Stimulated activated CD8-positive, alpha-beta memory T cell treated with anti-CD3 and anti-CD28 coated beads, Interleukin-12 subunit alpha, Interleukin-12 subunit beta, amount 100 ng/mL, for 4 hours (primary cell): Measurements from ENCODE around the gene ADGRG1.

Experiments used
- DNase-seq: peaks from one replicate; pipeline ENCODE4 v3.0.0-alpha.2; 2020; ENCODE audit warnings: low read depth

The ADGRG1 gene

DNA sequence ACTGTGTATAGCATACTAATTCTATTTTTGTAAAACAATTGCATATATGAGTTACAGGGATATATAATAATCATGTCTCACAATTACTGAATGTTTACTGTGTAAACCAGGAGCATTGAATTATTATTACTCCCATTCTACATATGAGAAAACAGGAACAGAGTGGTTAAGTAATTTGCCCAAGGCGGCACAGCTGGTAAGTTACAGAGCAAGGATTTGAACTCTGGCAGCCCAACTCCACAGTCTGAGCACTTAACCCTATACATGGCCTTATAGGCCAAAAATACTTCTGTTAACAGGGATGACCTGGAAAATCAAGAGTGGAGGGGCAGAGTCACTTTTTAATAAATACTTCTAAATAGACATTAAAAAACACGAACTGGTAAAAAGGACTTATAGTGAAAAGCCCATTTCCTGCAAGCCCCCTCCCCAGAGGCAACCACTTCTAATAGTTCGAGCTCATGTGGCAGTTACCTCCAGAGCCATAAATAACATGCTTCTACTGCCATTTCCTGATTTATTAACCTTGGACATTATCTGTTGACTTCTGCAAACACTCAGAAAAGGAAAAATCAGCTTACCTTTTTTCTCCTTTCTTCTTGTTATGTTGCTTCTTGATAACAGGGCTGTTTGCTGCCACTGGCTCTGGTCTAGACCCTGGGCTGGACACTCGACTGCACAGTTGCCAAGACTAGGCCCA is 22.1 kb upstream of the ADGRG1 start:
- no peak for DNase-seq

DNA sequence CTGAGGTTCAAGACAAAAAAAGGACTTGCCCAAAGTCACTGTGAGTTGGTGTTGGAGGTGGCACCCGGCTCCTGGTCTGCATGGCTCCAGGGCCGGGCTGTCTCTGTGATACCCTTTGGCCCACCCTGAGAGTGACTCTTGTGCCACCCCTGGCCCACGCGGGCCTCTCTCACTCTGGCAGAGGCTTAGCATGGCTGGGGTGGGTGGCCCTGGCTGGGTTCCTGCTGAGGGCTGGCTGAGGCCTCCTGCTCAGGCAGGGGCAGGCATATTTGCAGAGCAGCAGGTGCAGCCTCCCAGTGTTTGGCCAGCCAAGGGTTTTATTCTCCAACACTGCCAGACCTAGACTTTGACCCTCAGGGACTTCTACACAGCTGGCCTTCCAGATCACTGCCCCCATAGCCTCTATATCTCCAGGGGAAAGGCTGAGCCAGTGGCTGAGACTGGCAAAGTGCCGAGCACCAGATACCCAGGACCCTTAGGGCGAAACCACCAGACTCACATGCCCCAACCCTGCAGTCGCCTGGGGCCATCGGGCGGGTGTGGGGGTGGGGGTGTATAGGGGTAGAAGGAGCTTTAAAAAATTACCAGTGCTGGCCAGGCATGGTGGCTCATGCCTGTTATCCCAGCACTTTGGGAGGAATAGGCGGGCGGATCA is 21.5 kb upstream of the ADGRG1 start:
- no peak for DNase-seq

DNA sequence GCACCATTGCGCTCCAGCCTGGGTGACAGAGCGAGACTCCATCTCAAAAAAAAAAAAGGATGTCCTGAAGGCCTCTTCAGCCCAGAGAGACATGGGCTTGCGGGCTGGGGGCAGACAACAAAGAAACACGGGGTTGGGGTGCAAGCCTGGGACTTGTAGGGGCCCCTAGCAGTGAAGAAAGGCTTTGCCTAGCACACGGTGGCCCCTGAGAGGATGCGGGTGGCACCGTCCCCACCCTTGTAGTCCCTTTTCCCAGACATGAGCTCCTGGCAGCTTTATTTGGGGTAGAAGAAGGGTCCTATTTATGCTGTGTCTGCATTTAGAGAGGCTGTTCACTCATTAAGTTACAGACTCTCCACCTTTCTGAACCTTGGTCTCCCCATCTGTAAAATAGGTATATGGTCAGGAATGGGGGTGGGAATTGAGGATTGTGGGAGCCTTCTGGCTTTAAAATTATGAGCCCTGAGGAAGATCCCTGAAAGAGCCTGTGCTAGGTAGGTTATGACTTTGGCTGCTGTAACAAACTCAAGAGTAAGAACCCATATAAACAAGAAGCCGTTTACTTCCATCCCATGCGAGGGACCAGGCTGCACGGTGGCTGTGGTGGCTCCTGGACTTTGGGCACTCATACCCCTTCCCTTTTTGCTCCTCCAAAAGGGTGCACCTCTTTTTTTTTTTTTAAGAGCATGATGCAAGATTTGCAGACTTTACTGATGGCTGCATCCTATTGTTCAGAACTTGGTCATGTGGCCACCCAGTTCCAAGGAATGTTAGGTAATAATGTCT is 20.6 kb upstream of the ADGRG1 start:
- no peak for DNase-seq

DNA sequence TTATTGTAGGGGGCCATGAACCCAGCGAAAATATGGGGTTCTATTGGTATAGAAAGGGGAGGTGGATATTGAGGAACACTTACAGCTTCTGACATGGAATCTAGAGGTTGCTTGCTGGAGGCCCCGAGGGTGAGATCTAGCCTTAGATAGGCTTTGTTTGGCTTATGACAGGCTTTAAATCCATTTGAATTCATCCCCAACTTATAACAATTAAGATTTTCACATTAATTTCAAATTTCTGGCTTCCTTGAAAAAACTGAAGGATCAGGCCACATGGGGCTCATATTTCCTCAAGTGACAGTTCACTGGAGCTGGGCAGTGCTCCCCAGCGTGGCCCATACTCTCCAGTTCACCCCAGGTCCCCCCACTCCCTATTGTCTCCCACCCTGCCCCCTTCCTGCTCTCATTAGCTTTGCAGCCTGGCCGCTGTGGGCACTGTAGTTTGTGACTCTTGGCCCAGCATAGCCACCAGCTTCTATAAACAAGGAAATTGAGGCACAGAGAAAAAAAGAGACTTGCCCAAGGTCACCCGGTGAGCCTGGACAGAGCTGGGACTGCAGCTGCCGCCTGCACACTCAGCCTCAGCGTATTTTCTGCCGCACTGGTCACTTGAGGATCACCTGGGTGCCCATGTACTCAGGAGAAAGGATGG is 19.8 kb upstream of the ADGRG1 start:
- DNase-seq = no peak

DNA sequence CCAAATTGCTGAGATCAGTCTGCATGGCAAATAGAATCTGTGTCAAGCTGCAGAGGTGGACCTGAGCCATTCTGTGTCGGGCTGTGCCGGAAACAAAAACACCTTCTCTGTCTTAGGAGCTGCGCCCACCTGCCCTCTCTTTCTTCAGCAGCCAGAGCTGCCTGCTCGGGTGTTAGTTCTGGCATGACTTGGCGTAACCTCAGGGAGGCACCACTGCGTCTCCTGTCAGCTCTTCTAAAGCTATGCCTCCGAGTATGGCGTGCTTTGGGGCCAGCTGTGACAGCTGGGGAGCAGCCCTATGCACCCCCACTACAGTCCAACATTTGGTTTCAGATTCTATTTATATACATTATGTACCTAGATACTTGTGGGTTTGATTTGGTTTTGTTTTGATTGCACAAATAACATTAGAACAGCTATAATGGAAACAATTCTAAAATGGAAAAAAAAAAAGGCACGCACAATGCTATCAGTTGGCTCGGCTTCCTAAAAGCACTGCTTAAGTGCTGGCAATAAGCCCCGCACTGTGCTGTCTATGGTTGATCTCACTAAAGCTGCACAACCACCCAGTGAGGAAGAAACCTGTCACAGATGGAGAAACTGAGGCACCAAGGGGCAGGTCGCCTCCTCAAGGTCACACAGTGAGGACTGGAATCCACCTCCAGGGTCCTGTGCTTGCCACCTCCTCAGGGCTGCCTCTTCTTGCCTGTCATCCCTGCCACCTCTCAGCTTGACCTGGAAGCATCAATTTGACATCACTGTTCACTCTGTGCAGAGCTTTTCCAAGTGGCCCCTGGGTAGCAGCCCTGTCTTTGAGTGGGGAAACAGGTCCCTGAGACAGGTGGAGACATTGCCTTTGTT is 18.7 kb upstream of the ADGRG1 start:
- no peak for DNase-seq

DNA sequence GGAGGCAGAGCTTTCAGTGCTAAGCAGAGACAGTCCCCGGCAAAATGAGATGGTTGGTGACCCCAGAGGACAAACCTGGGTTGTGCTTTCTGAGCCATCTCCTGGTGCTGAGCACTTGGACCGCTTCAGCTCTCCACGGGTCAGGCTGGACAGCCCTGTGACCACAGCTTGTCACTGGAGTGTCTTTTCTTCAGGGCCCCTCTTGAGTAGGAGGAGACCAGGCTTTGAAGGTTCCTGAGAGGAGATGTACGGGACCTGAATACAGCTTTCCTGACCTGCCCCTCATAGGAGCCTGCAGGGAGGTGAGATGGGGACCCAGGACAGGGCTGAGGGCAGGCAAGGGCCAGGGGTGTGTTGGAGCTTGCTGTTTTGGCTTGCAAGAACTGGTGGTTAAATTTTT is 17.8 kb upstream of the ADGRG1 start:
- DNase-seq = no peak

DNA sequence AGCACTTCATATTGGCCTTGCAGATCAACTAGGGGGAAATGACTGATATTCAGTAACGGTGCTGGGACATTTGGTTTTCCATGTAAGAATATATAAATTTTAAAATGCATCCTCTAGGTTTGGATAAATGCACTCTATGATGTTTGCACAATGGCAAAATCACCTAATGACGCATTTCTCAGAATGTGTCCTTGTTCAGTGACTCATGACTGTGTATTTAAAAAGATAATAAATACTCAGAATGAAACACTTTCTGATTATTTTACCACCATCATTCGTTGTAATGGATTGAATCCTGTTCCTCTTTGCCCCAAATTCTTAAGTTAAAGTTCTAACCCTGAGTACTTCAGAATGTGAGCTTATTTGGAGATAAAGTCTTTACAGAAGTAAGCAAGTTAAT is 17.2 kb upstream of the ADGRG1 start:
- no peak for DNase-seq

DNA sequence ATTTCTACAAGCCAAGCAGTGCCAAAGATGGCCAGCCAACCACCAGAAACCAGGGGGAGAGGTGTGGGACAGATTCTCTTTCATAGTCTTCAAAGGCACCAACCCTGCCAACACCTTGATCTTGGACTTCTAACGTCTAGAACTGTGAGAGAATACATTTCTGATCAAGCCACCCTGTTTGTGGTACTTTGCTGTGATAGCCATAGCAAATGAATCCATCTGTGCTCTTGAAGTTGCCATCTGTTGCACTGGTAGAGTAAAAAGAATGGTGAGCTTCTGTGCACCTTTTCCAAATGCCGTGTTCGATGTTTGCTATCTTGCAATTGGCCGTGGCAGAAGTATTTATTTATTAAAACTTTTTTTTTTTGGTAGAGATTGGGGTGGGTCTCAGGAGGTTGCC is 16.7 kb upstream of the ADGRG1 start:
- DNase-seq = no peak

DNA sequence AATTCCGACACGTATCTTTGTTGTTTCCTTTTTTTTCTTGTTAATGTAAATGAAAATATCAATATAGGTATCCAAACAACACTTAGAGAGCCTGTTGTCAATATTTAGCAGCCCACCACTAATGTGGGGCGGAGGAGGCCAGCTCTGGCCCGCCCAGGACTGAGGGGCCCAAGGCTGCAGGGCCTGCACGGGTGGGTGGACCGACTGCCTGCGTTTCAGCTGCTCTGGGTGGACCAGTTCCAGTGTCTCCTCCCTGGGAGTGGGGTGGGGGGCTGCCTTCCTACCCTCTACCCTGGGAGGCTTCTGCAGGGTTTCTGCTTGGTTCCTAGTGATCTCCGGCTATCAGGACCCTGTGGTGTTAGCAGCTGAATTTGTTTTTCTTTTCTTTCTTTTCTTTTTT is 15.9 kb upstream of the ADGRG1 start:
- no peak for DNase-seq

DNA sequence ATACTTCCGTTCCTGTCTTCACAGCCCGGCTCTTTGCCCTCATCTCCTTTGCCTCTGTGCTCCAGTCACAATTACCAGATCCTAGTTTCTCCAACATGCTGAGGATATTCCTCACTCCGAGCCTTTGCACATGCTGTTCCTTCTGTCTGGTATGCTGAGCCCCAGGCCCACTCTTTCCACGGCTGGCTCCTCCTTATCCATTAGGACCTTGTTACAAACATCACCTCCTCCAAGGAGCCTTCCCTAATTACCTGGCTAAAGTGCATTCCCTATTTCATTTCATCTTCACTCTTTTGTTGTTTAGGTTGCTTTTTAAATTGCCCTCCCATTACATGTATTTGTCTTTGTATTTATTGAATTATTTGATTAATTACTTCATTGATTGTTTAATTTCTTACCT is 14.9 kb upstream of the ADGRG1 start:
- DNase-seq = no peak

DNA sequence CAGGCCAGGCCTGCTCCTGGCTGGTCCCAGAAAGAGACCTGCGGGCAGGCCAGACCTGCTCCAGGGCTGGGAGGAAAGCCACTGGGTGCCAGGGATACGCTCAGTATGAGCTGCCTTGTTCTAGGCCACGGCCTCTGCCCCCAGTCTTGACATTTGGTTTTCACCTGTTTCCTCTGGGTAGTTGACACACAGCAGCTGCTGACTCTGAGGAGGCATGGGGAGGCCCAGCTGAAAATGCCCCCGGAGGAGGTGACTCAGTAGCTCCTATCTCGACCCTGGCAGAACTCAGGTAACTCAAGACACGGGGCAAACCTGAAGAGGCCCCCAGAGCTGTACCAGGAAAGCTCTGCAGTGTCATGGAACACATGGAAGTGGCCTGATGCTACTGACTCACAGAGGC is 13.9 kb upstream of the ADGRG1 start:
- DNase-seq = no peak

DNA sequence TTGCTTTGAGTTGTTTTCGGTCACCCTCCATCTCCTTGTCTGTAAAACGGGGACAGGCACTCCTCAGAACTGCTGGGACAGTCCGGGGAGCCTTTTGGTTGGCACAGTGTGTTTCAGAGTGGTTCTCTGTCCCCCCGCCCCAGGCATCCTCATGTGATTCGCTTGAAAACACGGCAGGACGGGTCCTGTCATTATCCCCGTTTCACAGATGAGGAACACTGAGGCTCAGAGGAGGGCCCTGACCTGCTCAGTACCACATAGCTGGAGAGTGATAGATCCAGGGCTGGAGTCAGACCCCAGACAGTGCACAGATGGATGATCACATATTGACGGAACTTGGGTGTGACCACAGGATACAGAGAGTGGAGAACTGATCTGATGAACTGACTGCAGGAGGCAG is 13.5 kb upstream of the ADGRG1 start:
- no peak for DNase-seq

DNA sequence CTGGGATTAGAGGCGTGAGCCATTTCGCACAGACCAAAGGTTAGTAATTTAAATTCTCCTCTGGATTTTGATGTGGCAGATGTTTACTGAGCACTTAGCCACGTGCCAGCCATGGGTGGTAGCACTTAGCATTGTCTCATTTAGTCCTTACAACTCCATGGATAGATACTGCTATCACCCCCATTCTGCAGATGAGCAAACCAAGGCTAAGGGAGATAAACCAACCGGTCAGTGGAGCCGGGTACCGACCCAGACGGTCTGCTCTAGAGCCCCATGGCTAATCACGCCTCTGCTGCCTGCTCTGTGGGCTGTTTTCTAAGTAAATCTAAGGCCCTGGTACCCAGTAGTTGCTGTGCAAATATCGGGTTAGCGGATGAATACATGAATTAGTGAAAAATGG is 12.6 kb upstream of the ADGRG1 start:
- DNase-seq = no peak

DNA sequence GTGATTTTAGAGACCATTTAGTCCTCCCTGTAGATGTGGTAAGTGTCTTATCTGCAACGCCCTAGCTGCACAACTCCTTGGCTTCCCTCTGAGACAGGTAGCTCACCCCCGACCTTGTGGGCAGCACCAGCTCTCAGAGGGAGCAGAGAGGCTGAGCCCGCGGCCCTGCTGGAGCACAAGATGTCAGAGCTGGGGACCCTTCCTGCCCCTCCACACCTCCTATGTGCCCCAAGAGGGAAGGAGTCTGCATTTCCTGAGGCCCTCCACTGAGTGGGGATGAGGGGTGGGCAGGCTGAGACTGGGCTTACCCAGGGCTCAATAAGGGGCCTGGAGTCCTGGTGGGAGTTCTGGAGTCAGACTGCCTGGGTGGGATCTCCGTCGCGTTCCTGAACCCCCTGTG is 12.2 kb upstream of the ADGRG1 start:
- no peak for DNase-seq

DNA sequence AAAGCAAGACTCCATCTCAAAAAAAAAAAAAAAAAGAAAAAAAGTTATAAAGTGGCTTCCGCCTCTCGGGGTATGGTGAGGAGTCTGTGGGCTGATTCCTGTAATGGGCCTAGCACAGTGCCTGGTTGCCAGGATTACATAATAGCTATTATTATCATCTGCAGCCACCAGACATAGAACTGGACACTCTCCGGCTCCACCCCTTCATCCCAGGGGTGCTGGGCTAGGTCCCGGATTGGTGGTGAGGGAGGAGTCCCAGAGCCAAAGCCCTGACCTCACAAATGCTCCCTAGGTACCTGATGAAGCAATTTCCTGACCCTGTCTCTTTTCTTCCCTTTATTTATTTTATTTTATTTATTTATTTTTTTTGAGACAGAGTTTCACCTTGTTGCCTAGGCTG is 11.6 kb upstream of the ADGRG1 start:
- no peak for DNase-seq

DNA sequence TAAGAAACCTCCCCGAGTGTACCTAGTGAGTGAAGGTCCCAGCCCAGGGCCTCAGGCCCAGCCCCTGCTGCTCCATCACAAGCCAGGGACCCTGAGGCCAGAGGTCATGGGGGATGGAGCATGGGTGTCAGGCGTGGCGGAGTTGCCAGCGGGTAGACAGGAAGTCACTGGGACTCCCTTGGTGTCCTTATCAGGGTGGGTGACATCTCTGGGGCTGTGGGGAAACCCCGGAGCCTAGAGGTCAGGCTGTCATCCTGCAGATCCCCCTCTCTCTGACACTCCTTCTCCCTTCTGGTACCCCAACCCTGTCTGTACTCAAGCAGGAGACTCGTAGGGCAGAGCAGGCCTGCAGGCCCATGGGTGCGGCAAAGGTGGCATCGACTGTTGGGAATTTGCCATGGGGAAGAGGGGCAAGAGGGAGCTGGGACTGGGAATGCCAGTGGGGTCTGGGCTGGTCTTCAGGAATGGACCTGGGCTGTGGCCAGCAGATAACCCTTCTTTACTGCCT is 10.8 kb upstream of the ADGRG1 start:
- no peak for DNase-seq

DNA sequence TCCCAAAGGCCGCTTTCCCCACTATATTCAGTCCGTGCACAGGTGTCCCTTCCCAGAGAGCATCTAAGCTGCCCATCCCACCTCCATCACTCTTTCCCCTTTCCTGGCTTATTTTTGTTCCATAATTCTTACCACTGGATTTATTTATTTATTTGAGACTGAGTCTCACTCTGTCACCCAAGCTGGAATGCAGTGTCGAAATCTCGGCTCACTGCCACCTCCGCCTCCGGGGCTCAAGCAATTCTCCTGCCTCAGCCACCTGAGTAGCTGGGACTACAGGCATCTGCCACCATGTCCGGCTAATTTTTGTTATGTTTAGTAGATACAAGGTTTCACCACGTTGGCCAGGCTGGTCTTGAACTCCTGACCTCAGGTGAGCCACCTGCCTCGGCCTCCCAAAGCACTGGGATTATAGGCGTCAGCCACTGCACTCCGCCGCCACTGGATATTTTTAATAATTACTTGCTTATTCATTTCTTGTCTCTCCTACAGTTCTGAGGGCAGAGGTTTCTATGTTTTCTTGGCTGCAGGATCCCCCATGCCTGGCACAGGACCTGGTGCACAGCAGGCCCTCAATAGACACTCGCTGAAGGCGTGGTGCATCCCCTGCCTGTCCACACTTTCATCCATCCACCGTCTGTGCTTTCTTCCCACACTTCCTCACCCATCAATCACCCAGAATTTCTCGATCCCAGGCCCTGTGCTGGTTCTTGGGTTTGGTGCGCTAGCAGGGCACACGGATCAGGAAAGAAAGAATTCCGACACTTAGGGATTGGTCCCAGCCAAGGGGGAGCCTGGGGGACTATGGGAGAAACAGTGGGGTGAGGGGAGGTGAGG is 9.9 kb upstream of the ADGRG1 start:
- no peak for DNase-seq

DNA sequence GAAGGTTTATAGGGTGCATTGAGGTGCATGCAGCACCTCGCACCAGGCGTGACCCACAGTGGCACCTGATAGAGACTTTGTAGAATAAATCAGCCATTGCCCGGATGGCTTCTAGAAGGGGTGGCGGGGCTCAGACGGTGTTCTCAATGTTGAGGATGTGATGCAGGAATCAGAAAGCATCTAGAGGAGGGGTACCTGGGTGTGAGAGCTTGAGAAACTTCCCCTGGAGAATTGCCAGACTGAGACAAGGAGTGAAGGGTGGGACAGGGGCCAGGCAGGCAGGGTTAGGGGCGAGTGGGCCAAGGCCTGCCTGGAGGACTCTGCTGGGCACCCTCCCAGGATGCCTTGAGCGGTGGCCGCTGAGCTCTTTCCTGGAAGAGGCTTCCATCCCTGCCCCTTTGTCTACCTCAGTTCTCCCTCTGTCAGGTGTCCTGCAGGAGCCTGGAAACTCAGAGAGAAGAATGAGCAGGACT is 9.3 kb upstream of the ADGRG1 start:
- no peak for DNase-seq

DNA sequence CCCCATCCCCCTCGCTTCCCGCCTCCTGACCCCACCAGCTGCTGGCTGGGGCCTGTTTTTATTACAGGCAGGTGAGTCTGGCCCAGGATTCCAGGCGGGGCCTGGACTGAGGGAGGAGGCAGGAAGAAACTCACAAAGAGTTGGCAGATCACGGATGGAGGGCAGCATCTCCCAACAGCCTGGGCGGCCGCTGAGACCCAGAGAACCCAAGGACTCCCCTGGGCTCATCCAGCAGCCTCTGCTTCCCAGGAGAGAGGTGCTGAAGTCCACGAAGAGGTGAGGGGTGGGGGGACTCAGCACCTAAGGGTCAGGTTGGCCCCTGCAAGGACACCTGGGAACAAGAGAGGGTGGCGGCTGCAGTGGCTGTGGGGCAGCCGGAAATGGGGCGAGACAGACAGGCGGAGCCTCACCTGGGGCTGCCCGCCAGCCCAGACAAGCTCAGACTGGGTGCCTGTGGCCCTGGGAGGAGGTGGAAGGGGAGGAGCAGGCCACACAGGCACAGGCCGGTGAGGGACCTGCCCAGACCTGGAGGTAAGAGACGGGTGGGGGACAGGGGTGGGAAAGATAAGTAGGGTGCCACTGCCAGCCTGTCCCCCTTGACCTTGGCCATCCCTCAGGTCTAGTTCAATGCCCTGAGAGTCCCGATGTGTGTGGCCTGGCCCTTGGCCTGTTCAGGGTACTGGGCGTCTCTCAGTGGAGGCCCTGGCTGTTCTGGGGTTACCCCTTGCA is 8.7 kb upstream of the ADGRG1 start:
- DNase-seq = no peak
